Karpas-422 (cell line): ENCODE results near the gene AR. TPM values are rescaled to one million over a fixed set of nuclear protein-coding genes. Genes with fewer than 3 reads are reported as not detected.
A peak's percentile ranks its signal among the peaks of the same experiment; 100 is the strongest.

Experiments
- DNase-seq: peaks from one replicate; pipeline ENCODE4 v3.0.0-alpha.2; 2015
- H2AFZ ChIP-seq: fragments of 200-600 bp; sonication (generic); 2 replicates; pipeline ENCODE4 v1.6.1; 2014; ENCODE audit warnings: antibody characterized with exemption, low read length, mixed read lengths
- H3K27ac ChIP-seq: fragments of 200-600 bp; sonication (generic); 2 replicates; pipeline ENCODE4 v1.5.1; 2014; ENCODE audit warnings: mild to moderate bottlenecking, low read length, moderate library complexity
- H3K27me3 ChIP-seq: fragments of 200-600 bp; sonication (generic); 2 replicates; pipeline ENCODE4 v1.6.1; 2014; ENCODE audit warnings: low read length, mixed read lengths
- H3K36me3 ChIP-seq: fragments of 200-600 bp; sonication (generic); 2 replicates; pipeline ENCODE4 v1.6.1; 2014; ENCODE audit warnings: low read length, mixed read lengths; ENCODE audit not compliant: insufficient read depth
- H3K4me1 ChIP-seq: fragments of 200-600 bp; sonication (generic); 2 replicates; pipeline ENCODE4 v1.6.1; 2014; ENCODE audit warnings: mild to moderate bottlenecking, low read length, mixed read lengths
- H3K4me2 ChIP-seq: fragments of 200-600 bp; sonication (generic); 2 replicates; pipeline ENCODE4 v1.6.1; 2014; ENCODE audit warnings: low read length, low read depth, mild to moderate bottlenecking; ENCODE audit not compliant: poor library complexity, severe bottlenecking
- H3K4me3 ChIP-seq: fragments of 200-600 bp; sonication (generic); 2 replicates; pipeline ENCODE4 v1.5.1; 2014; ENCODE audit warnings: mild to moderate bottlenecking, antibody characterized with exemption, low read length, mixed read lengths
- H3K79me2 ChIP-seq: fragments of 200-600 bp; sonication (generic); 2 replicates; pipeline ENCODE4 v1.6.1; 2014; ENCODE audit warnings: mild to moderate bottlenecking, low read length, mixed read lengths
- H3K9ac ChIP-seq: fragments of 200-600 bp; sonication (generic); 2 replicates; pipeline ENCODE4 v1.6.0; 2014; ENCODE audit warnings: low read length
- H3K9me2 ChIP-seq: fragments of 200-600 bp; sonication (generic), shearing (Covaris generic); replicated peaks from 2 replicates; pipeline ENCODE4 v1.6.0; 2014; ENCODE audit warnings: mild to moderate bottlenecking, low read length, moderate library complexity; ENCODE audit not compliant: insufficient read depth
- H3K9me3 ChIP-seq: fragments of 300-700, 200-600 bp; sonication (generic); 2 replicates; pipeline ENCODE4 v1.6.1; 2014; ENCODE audit warnings: low read length, mixed read lengths
- H4K20me1 ChIP-seq: fragments of 200-600 bp; sonication (generic); 2 replicates; pipeline ENCODE4 v1.6.1; 2014; ENCODE audit warnings: mild to moderate bottlenecking, antibody characterized with exemption, low read length, low read depth; ENCODE audit not compliant: insufficient read depth
- total RNA-seq: library from RNA; depleted of rRNA; stranded (reverse); fragments of >200 nt; shearing (Covaris generic); gene quantifications from 2 replicates; pipeline ENCODE4 v1.2.3, GENCODE V29; 2014; ENCODE audit warnings: low replicate concordance

AR gene
- total RNA-seq, 1 experiment from 2014 or later: 1.5 TPM

DNA sequence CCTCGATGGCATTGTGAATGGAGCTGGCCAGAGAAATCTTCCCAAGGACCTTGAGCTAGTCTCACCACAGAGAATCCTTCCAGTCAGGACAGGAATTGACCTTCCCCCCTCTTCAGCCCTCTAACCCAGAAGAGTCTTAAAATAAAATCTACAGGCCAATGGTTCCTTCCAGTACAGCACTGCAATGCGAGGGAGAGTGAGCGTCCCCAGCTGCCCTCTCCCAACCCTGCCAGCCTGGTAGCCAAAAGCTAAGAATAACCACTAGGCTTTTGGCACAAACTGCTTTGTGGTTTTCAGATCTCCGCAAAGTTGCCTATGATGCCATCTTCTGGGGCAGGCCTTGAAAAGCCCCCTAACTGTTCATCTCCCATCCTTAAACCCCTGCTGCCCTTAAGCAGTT, 175.1 kb downstream of the AR start:
- Histone ChIP-seq H3K4me2 (no peak overlapping the region), H3K27me3 (no peaks in the 10 kb centered on the region), H3K79me2 (no peaks in the 10 kb centered on the region), H3K9me2 (no peaks in the 10 kb centered on the region), H3K9me3 (no peaks in the 10 kb centered on the region), H4K20me1 (no peaks in the 10 kb centered on the region), H3K4me1 (peaks cover 40% of the 10 kb centered on the region), H3K27ac (no peak overlapping the region), H3K9ac (no peak overlapping the region), H2AFZ (no peak overlapping the region), H3K36me3 (no peaks in the 10 kb centered on the region), H3K4me3 (no peak overlapping the region)
- DNase-seq: no peak

DNA sequence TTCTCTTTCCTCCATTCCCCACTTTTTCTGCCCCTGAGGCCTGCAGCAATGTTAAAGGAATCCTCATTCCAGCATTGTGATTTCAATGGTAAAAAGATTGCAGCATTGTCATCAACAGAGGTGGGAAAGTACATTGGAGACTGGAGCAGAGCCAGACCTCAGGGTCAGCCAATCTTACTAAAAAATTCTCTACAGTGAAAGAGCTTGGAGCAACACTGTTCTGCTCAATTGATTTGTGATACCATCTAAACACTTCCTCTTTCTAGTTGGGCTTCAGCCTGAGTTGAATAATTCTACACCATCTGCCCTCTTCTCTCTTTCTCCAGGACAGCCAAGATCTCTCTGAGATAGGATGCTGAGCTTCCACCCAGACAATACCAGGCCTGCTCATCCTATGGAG, 176.5 kb downstream of the AR start:
- no peaks in the 10 kb centered on the region for H4K20me1 ChIP-seq
- H3K9me2 ChIP-seq: no peaks in the 10 kb centered on the region
- DNase-seq: peak; percentile 66
- peak overlapping the region; percentile 41 for H3K4me2 ChIP-seq
- no peaks in the 10 kb centered on the region for H3K36me3 ChIP-seq
- no peaks in the 10 kb centered on the region for H3K79me2 ChIP-seq
- no peaks in the 10 kb centered on the region for H3K27me3 ChIP-seq
- H3K27ac ChIP-seq: peak overlapping the region; percentile 94
- no peak overlapping the region for H2AFZ ChIP-seq
- H3K4me1 ChIP-seq: peaks cover 54% of the 10 kb centered on the region
- peak overlapping the region; percentile 31; the same call in 1 of the 2 replicates for H3K9ac ChIP-seq
- no peak overlapping the region for H3K4me3 ChIP-seq
- no peaks in the 10 kb centered on the region for H3K9me3 ChIP-seq

DNA sequence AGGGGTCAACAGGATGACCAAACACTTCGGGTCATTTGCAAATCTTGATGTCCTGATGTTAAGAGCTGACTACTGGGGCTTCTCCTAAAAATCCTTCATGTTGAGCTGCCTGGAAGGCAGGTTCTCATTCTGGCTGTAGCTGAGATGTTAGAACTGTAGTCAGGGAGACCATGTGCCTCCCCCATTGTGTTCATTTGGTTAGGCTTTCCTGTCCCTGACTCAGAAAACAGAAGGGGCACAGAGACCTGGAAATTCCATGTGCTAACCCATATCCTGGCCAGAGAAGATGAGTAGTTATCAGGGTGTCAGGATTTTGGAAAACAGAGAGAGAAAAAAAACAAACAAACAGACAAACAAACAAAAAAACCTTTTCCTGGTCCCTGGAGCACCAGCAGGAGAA, 177.5 kb downstream of the AR start:
- H3K4me2 ChIP-seq: peak overlapping the region; percentile 41
- H2AFZ ChIP-seq: no peak overlapping the region
- H3K27ac ChIP-seq: peak overlapping the region; percentile 94
- no peaks in the 10 kb centered on the region for H3K27me3 ChIP-seq
- H3K9me3 ChIP-seq: no peaks in the 10 kb centered on the region
- no peaks in the 10 kb centered on the region for H3K79me2 ChIP-seq
- no peaks in the 10 kb centered on the region for H3K36me3 ChIP-seq
- H4K20me1 ChIP-seq: no peaks in the 10 kb centered on the region
- peak overlapping the region; percentile 16 for H3K9ac ChIP-seq
- H3K4me1 ChIP-seq: peaks cover 64% of the 10 kb centered on the region
- H3K9me2 ChIP-seq: no peaks in the 10 kb centered on the region
- DNase-seq: peak; percentile 45
- no peak overlapping the region for H3K4me3 ChIP-seq

DNA sequence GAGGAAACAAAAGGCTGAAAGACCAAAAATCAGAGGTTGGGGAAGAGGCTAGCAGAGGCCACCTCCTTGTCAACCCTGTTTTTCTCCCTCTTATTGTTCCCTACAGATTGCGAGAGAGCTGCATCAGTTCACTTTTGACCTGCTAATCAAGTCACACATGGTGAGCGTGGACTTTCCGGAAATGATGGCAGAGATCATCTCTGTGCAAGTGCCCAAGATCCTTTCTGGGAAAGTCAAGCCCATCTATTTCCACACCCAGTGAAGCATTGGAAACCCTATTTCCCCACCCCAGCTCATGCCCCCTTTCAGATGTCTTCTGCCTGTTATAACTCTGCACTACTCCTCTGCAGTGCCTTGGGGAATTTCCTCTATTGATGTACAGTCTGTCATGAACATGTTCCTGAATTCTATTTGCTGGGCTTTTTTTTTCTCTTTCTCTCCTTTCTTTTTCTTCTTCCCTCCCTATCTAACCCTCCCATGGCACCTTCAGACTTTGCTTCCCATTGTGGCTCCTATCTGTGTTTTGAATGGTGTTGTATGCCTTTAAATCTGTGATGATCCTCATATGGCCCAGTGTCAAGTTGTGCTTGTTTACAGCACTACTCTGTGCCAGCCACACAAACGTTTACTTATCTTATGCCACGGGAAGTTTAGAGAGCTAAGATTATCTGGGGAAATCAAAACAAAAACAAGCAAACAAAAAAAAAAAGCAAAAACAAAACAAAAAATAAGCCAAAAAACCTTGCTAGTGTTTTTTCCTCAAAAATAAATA, 179.9 kb downstream of the AR start:
- DNase-seq: peak; percentile 44
- H3K9me3 ChIP-seq: no peaks in the 10 kb centered on the region
- H3K79me2 ChIP-seq: no peaks in the 10 kb centered on the region
- H3K4me2 ChIP-seq: peak overlapping the region; percentile 55
- H3K9me2 ChIP-seq: no peaks in the 10 kb centered on the region
- H3K4me1 ChIP-seq: peaks cover 66% of the 10 kb centered on the region
- H3K9ac ChIP-seq: peak overlapping the region; percentile 64
- peak overlapping the region; percentile 43; the same call in 1 of the 2 replicates for H3K4me3 ChIP-seq
- H2AFZ ChIP-seq: no peak overlapping the region
- no peaks in the 10 kb centered on the region for H4K20me1 ChIP-seq
- no peaks in the 10 kb centered on the region for H3K36me3 ChIP-seq
- H3K27ac ChIP-seq: peak overlapping the region; percentile 94
- H3K27me3 ChIP-seq: no peaks in the 10 kb centered on the region

DNA sequence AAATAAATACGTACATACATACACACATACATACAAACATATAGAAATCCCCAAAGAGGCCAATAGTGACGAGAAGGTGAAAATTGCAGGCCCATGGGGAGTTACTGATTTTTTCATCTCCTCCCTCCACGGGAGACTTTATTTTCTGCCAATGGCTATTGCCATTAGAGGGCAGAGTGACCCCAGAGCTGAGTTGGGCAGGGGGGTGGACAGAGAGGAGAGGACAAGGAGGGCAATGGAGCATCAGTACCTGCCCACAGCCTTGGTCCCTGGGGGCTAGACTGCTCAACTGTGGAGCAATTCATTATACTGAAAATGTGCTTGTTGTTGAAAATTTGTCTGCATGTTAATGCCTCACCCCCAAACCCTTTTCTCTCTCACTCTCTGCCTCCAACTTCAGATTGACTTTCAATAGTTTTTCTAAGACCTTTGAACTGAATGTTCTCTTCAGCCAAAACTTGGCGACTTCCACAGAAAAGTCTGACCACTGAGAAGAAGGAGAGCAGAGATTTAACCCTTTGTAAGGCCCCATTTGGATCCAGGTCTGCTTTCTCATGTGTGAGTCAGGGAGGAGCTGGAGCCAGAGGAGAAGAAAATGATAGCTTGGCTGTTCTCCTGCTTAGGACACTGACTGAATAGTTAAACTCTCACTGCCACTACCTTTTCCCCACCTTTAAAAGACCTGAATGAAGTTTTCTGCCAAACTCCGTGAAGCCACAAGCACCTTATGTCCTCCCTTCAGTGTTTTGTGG, 180.7 kb downstream of the AR start:
- no peaks in the 10 kb centered on the region for H3K36me3 ChIP-seq
- H3K27ac ChIP-seq: peak overlapping the region; percentile 94
- H3K9me2 ChIP-seq: no peaks in the 10 kb centered on the region
- no peaks in the 10 kb centered on the region for H3K27me3 ChIP-seq
- peaks cover 70% of the 10 kb centered on the region for H3K4me1 ChIP-seq
- DNase-seq: peak; percentile 77
- H3K9ac ChIP-seq: peak overlapping the region; percentile 60
- peak overlapping the region; percentile 30; the same call in 1 of the 2 replicates for H3K4me3 ChIP-seq
- no peaks in the 10 kb centered on the region for H3K79me2 ChIP-seq
- no peak overlapping the region; the same call in 1 of the 2 replicates for H2AFZ ChIP-seq
- no peaks in the 10 kb centered on the region for H4K20me1 ChIP-seq
- H3K9me3 ChIP-seq: no peaks in the 10 kb centered on the region
- H3K4me2 ChIP-seq: peak overlapping the region; percentile 55

DNA sequence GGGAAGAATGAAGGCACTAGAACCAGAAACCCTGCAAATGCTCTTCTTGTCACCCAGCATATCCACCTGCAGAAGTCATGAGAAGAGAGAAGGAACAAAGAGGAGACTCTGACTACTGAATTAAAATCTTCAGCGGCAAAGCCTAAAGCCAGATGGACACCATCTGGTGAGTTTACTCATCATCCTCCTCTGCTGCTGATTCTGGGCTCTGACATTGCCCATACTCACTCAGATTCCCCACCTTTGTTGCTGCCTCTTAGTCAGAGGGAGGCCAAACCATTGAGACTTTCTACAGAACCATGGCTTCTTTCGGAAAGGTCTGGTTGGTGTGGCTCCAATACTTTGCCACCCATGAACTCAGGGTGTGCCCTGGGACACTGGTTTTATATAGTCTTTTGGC, 181.7 kb downstream of the AR start:
- no peak for DNase-seq
- no peaks in the 10 kb centered on the region for H4K20me1 ChIP-seq
- no peaks in the 10 kb centered on the region for H3K27me3 ChIP-seq
- H2AFZ ChIP-seq: no peak overlapping the region
- peak overlapping the region; percentile 55 for H3K4me2 ChIP-seq
- no peaks in the 10 kb centered on the region for H3K36me3 ChIP-seq
- peak overlapping the region; percentile 60 for H3K9ac ChIP-seq
- H3K4me1 ChIP-seq: peaks cover 74% of the 10 kb centered on the region
- H3K79me2 ChIP-seq: no peaks in the 10 kb centered on the region
- H3K4me3 ChIP-seq: no peak overlapping the region; the same call in 1 of the 2 replicates
- H3K9me3 ChIP-seq: no peaks in the 10 kb centered on the region
- H3K9me2 ChIP-seq: no peaks in the 10 kb centered on the region
- peak overlapping the region; percentile 94 for H3K27ac ChIP-seq

DNA sequence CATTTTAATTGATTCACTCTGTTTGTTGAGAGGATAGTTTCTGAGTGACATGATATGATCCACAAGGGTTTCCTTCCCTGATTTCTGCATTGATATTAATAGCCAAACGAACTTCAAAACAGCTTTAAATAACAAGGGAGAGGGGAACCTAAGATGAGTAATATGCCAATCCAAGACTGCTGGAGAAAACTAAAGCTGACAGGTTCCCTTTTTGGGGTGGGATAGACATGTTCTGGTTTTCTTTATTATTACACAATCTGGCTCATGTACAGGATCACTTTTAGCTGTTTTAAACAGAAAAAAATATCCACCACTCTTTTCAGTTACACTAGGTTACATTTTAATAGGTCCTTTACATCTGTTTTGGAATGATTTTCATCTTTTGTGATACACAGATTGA, 182.2 kb downstream of the AR start:
- Histone ChIP-seq H3K4me2 (peak overlapping the region; percentile 55), H4K20me1 (no peaks in the 10 kb centered on the region)

DNA sequence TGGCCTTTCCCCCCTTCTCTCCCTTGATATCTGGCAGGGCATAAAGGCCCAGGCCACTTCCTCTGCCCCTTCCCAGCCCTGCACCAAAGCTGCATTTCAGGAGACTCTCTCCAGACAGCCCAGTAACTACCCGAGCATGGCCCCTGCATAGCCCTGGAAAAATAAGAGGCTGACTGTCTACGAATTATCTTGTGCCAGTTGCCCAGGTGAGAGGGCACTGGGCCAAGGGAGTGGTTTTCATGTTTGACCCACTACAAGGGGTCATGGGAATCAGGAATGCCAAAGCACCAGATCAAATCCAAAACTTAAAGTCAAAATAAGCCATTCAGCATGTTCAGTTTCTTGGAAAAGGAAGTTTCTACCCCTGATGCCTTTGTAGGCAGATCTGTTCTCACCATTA, 183.8 kb downstream of the AR start:
- Histone ChIP-seq H4K20me1 (no peaks in the 10 kb centered on the region), H3K4me1 (peaks cover 64% of the 10 kb centered on the region), H3K9me3 (no peaks in the 10 kb centered on the region), H3K9ac (no peak overlapping the region), H3K36me3 (no peaks in the 10 kb centered on the region), H2AFZ (no peak overlapping the region), H3K79me2 (no peaks in the 10 kb centered on the region), H3K27ac (no peak overlapping the region), H3K4me3 (no peak overlapping the region), H3K27me3 (no peaks in the 10 kb centered on the region), H3K9me2 (no peaks in the 10 kb centered on the region), H3K4me2 (no peak overlapping the region)
- no peak for DNase-seq

More for the DNA sequence above, 182.2 kb downstream of the AR start:
- peaks cover 68% of the 10 kb centered on the region for H3K4me1 ChIP-seq
- peak overlapping the region; percentile 60; the same call in 1 of the 2 replicates for H3K9ac ChIP-seq
- H3K79me2 ChIP-seq: no peaks in the 10 kb centered on the region
- no peak overlapping the region for H2AFZ ChIP-seq
- no peaks in the 10 kb centered on the region for H3K9me3 ChIP-seq
- no peaks in the 10 kb centered on the region for H3K36me3 ChIP-seq
- no peak for DNase-seq
- H3K27me3 ChIP-seq: no peaks in the 10 kb centered on the region
- H3K9me2 ChIP-seq: no peaks in the 10 kb centered on the region
- H3K27ac ChIP-seq: peak overlapping the region; percentile 94
- no peak overlapping the region for H3K4me3 ChIP-seq
